H9 (cell line): ENCODE results near the gene ABCA6. TPM values are rescaled to one million over a fixed set of nuclear protein-coding genes. Genes with fewer than 3 reads are reported as not detected.

ENCODE experiments used
- DNase-seq: peaks from one replicate; pipeline ENCODE4 v3.0.0-alpha.2; 2017
- H2AFZ ChIP-seq: one replicate; pipeline ENCODE4 v1.6.1; 2013; ENCODE audit warnings: mild to moderate bottlenecking, low read length, control low read depth, moderate library complexity
- H2AK5ac ChIP-seq: 2 replicates; pipeline ENCODE4 v1.6.1; 2013; ENCODE audit warnings: low read length, control low read depth, mixed read lengths; ENCODE audit not compliant: insufficient read length
- H2BK120ac ChIP-seq: one replicate; pipeline ENCODE4 v1.6.1; 2013; ENCODE audit warnings: low read depth, mild to moderate bottlenecking, low read length, control low read depth, inconsistent platforms; ENCODE audit not compliant: poor library complexity, severe bottlenecking
- H2BK12ac ChIP-seq: 2 replicates; pipeline ENCODE4 v1.6.1; 2013; ENCODE audit warnings: low read length, control low read depth, mixed read lengths, low read depth; ENCODE audit not compliant: insufficient read length
- H2BK15ac ChIP-seq: 2 replicates; pipeline ENCODE4 v1.6.1; 2013; ENCODE audit warnings: low read depth, low read length, control low read depth
- H2BK20ac ChIP-seq: one replicate; pipeline ENCODE4 v1.6.1; 2013; ENCODE audit warnings: low read depth, mild to moderate bottlenecking, low read length, control low read depth, inconsistent platforms; ENCODE audit not compliant: poor library complexity, severe bottlenecking
- H2BK5ac ChIP-seq: 2 replicates; pipeline ENCODE4 v1.6.1; 2013; ENCODE audit warnings: low read length, control low read depth, mixed read lengths; ENCODE audit not compliant: insufficient read length
- H3K14ac ChIP-seq: 2 replicates; pipeline ENCODE4 v1.6.1; 2013; ENCODE audit warnings: low read length, control low read depth; ENCODE audit not compliant: insufficient read depth
- H3K18ac ChIP-seq: 2 replicates; pipeline ENCODE4 v1.6.1; 2013; ENCODE audit warnings: low read depth, mild to moderate bottlenecking, mixed read lengths, low read length, control low read depth; ENCODE audit not compliant: insufficient read length
- H3K23ac ChIP-seq: 2 replicates; pipeline ENCODE4 v1.6.1; 2013; ENCODE audit warnings: low read length, control low read depth, mixed read lengths, low read depth; ENCODE audit not compliant: insufficient read length
- H3K23me2 ChIP-seq: 2 replicates; pipeline ENCODE4 v1.6.1; 2013; ENCODE audit warnings: low read depth, mild to moderate bottlenecking, mixed read lengths, low read length, control low read depth; ENCODE audit not compliant: insufficient read length, poor library complexity, severe bottlenecking
- H3K27ac ChIP-seq: 2 replicates; pipeline ENCODE4 v1.5.1; 2013; ENCODE audit warnings: low read length, control low read depth, mixed read lengths, low read depth; ENCODE audit not compliant: insufficient read length
- H3K27me3 ChIP-seq: 2 replicates; pipeline ENCODE4 v1.6.1; 2013; ENCODE audit warnings: low read length, control low read depth, inconsistent platforms; ENCODE audit not compliant: insufficient read depth
- H3K4ac ChIP-seq: 2 replicates; pipeline ENCODE4 v1.6.1; 2013; ENCODE audit warnings: low read depth, mild to moderate bottlenecking, control low read depth, inconsistent platforms, low read length, moderate library complexity
- H3K4me1 ChIP-seq: 2 replicates; pipeline ENCODE4 v1.6.1; 2013; ENCODE audit warnings: low read length, control low read depth, inconsistent platforms; ENCODE audit not compliant: insufficient read depth
- H3K4me2 ChIP-seq: 2 replicates; pipeline ENCODE4 v1.6.1; 2013; ENCODE audit warnings: low read length, control low read depth, mixed read lengths; ENCODE audit not compliant: insufficient read length, insufficient read depth
- H3K56ac ChIP-seq: 2 replicates; pipeline ENCODE4 v1.6.1; 2013; ENCODE audit warnings: low read depth, mild to moderate bottlenecking, mixed read lengths, low read length, control low read depth; ENCODE audit not compliant: insufficient read length
- H3K79me1 ChIP-seq: 2 replicates; pipeline ENCODE4 v1.6.1; 2013; ENCODE audit warnings: low read depth, mild to moderate bottlenecking, moderate library complexity, low read length, control low read depth, inconsistent platforms; ENCODE audit not compliant: insufficient read depth, poor library complexity, severe bottlenecking
- H3K79me2 ChIP-seq: 2 replicates; pipeline ENCODE4 v1.6.1; 2013; ENCODE audit warnings: low read length, control low read depth, inconsistent platforms; ENCODE audit not compliant: insufficient read depth
- H3K9ac ChIP-seq: 2 replicates; pipeline ENCODE4 v1.6.1; 2013; ENCODE audit warnings: low read length, control low read depth, mixed read lengths; ENCODE audit not compliant: insufficient read length; ENCODE audit errors: extremely low read depth
- H3K9me3 ChIP-seq: one replicate; pipeline ENCODE4 v1.6.1; 2013; ENCODE audit warnings: low read depth, low read length, inconsistent platforms; ENCODE audit not compliant: control insufficient read depth
- H3T11ph ChIP-seq: one replicate; pipeline ENCODE4 v1.6.1; 2013; ENCODE audit warnings: mild to moderate bottlenecking, low read length, control low read depth, inconsistent platforms
- H4K20me1 ChIP-seq: one replicate; pipeline ENCODE4 v1.6.1; 2013; ENCODE audit not compliant: control insufficient read depth, insufficient read length, insufficient read depth
- H4K5ac ChIP-seq: 2 replicates; pipeline ENCODE4 v1.6.1; 2013; ENCODE audit warnings: low read depth, mild to moderate bottlenecking, mixed read lengths, low read length, control low read depth; ENCODE audit not compliant: insufficient read length
- H4K8ac ChIP-seq: replicated peaks from 2 replicates; pipeline ENCODE4 v1.6.1; 2013; ENCODE audit warnings: low read length, control low read depth, mixed read lengths, low read depth; ENCODE audit not compliant: insufficient read length
- H4K91ac ChIP-seq: 2 replicates; pipeline ENCODE4 v1.6.1; 2013; ENCODE audit warnings: low read depth, mild to moderate bottlenecking, moderate library complexity, mixed read lengths, low read length, control low read depth; ENCODE audit not compliant: insufficient read length
- H3K27ac Mint-ChIP-seq, 3 experiments: 2 replicates in 2 of 3; 3 replicates in 1 of 3; pipeline ENCODE4 v1.8.0; 2020 to 2021; ENCODE audit warnings: mixed read lengths in 3 of 3, mild to moderate bottlenecking in 1 of 3, moderate library complexity in 1 of 3
- H3K27me3 Mint-ChIP-seq: 2 replicates; pipeline ENCODE4 v1.8.0; 2021; ENCODE audit warnings: low read depth, mild to moderate bottlenecking, moderate library complexity, mixed read lengths
- H3K36me3 Mint-ChIP-seq, 3 experiments: 2 replicates in 2 of 3; 3 replicates in 1 of 3; pipeline ENCODE4 v1.8.0; 2020 to 2021; ENCODE audit warnings: low read depth in 3 of 3, mixed read lengths in 3 of 3; ENCODE audit not compliant: insufficient read depth in 1 of 3
- H3K4me1 Mint-ChIP-seq, 2 experiments: 2 replicates each; pipeline ENCODE4 v1.8.0; 2020; ENCODE audit warnings: mixed read lengths in 2 of 2
- H3K4me3 Mint-ChIP-seq, 2 experiments: 2 replicates in 1 of 2; 3 replicates in 1 of 2; pipeline ENCODE4 v1.8.0; 2020 to 2021; ENCODE audit warnings: mild to moderate bottlenecking in 2 of 2, mixed read lengths in 2 of 2, moderate library complexity in 1 of 2
- H3K9me3 Mint-ChIP-seq, 2 experiments: 2 replicates in 1 of 2; 3 replicates in 1 of 2; pipeline ENCODE4 v1.8.0; 2020; ENCODE audit warnings: mild to moderate bottlenecking in 2 of 2, mixed read lengths in 2 of 2, moderate library complexity in 1 of 2
- WGBS: extraction: QIAGEN DNeasy Blood & Tissue Kit; methylation state at CpG from one replicate; pipeline ENCODE4 v1.1.7; 2013; ENCODE audit warnings: missing lambda C conversion rate, low lambda C conversion rate, mixed read lengths; ENCODE audit not compliant: insufficient read length; ENCODE audit errors: extremely low coverage; 5-methylcytosine and 5-hydroxymethylcytosine counted together
- total RNA-seq: library from RNA; stranded (reverse); gene quantifications from 2 replicates; pipeline ENCODE4 v1.2.1, GENCODE V29; 2021
- TF ChIP-seq, protein P1 (sequence below): fragments of 200-600 bp; sonication (generic); conservative IDR thresholded peaks from 3 replicates; pipeline ENCODE4 v1.8.0; 2021; ENCODE audit warnings: antibody characterized with exemption, mild to moderate bottlenecking

The ABCA6 gene
- total RNA-seq, 1 experiment from 2014 or later: not detected

DNA sequence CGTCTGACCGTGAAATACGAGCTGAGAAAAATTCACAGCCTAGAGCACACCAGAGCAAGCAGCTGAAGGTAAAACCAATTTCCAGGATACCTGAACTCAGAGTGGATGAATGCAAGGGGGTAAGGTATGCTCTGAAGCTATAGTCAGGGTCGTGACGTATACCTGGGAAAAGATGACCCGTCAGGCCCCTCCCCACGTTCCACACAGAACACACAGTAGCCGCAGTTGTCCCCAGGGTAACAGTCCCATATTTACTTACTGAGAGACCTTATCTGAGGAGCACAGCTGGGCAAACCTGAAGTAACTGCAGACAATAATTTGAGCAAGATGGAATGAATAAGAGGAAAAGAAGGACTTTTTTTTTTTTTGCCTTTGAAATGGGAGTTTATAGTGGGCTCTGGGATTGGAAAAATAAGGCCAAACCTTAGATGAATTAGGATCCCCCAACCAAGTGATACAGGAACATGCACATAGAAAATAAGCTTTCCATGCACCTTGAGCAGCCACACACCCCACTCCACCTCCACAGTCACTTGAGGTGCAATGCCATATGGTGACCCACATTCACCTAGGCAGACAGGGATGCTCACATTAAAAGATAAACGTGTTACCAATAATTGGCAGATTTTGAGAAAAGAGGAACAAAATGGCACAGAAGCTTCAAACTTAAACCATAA is 38.0 kb downstream of the ABCA6 start:
- Histone ChIP-seq H2AFZ (no peak overlapping the region), H2AK5ac (no peak overlapping the region), H2BK120ac (no peak overlapping the region), H2BK20ac (no peak overlapping the region), H3K23me2 (no peaks in the 10 kb centered on the region), H3K56ac (no peak overlapping the region), H3K27ac (no peak overlapping the region), H3K18ac (no peak overlapping the region), H3K4ac (no peak overlapping the region), H4K8ac (no peak overlapping the region), H3T11ph (no peak overlapping the region), H3K4me1 (no peaks in the 10 kb centered on the region), H3K9ac (no peak overlapping the region), H2BK15ac (no peak overlapping the region), H2BK12ac (no peak overlapping the region), H2BK5ac (no peak overlapping the region), H3K14ac (no peak overlapping the region), H4K91ac (no peak overlapping the region), H3K4me2 (no peak overlapping the region), H3K23ac (no peak overlapping the region), H3K9me3 (no peaks in the 10 kb centered on the region), H4K20me1 (no peaks in the 10 kb centered on the region), H3K79me1 (no peaks in the 10 kb centered on the region), H4K5ac (no peak overlapping the region), H3K79me2 (no peaks in the 10 kb centered on the region), H3K27me3 (no peaks in the 10 kb centered on the region)
- H3K36me3 Mint-ChIP-seq: no peaks in the 10 kb centered on the region
- H3K4me3 Mint-ChIP-seq: no peak overlapping the region
- no peaks in the 10 kb centered on the region for H3K27me3 Mint-ChIP-seq
- H3K4me1 Mint-ChIP-seq: 0 out of 4 replicates have a peak, but pooled peaks cover 0 to 3% of the 10 kb centered on the region in 2 experiments
- no CpG with 5 or more reads among the region's 9 CpGs for WGBS
- H3K27ac Mint-ChIP-seq: no peak overlapping the region
- DNase-seq: no peak
- no peaks in the 10 kb centered on the region for H3K9me3 Mint-ChIP-seq
- TF ChIP-seq, protein P1, sequence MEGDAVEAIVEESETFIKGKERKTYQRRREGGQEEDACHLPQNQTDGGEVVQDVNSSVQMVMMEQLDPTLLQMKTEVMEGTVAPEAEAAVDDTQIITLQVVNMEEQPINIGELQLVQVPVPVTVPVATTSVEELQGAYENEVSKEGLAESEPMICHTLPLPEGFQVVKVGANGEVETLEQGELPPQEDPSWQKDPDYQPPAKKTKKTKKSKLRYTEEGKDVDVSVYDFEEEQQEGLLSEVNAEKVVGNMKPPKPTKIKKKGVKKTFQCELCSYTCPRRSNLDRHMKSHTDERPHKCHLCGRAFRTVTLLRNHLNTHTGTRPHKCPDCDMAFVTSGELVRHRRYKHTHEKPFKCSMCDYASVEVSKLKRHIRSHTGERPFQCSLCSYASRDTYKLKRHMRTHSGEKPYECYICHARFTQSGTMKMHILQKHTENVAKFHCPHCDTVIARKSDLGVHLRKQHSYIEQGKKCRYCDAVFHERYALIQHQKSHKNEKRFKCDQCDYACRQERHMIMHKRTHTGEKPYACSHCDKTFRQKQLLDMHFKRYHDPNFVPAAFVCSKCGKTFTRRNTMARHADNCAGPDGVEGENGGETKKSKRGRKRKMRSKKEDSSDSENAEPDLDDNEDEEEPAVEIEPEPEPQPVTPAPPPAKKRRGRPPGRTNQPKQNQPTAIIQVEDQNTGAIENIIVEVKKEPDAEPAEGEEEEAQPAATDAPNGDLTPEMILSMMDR: no peak
